Psoas muscle (tissue), 8 donors: ENCODE measurements around the gene PAM16. TPM values are rescaled to one million over a fixed set of nuclear protein-coding genes. Genes with fewer than 3 reads are reported as not detected.

Source experiments
- ATAC-seq, 4 donors: fragments of 200-7000 bp; cut with Tn5 transposase; one replicate each; pipeline ENCODE4 v1.9.1; 2020; ENCODE audit warnings: moderate library complexity in 3 of 4, mild to moderate bottlenecking in 2 of 4
- DNase-seq, 2 donors: peaks; one replicate each; pipeline ENCODE4 v3.0.0-alpha.2; 2020
- H3K27ac ChIP-seq: fragments of 200-600 bp; one replicate; pipeline ENCODE4 v1.8.0; 2022
- H3K27me3 ChIP-seq, 3 donors: fragments of 200-600 bp in 1 of 3; one replicate each; pipeline versions ENCODE4 v1.6.1 to v1.8.0; 2013 to 2022; ENCODE audit warnings: low read length in 2 of 3, mild to moderate bottlenecking in 2 of 3, moderate library complexity in 1 of 3; ENCODE audit not compliant: insufficient read depth in 3 of 3
- H3K36me3 ChIP-seq, 2 donors: fragments of 200-600 bp in 1 of 2; one replicate each; pipeline versions ENCODE4 v1.6.1 to v1.8.0; 2013 to 2022; ENCODE audit warnings: low read depth in 1 of 2, mild to moderate bottlenecking in 1 of 2, moderate library complexity in 1 of 2; ENCODE audit not compliant: insufficient read depth in 1 of 2
- H3K4me1 ChIP-seq: fragments of 200-600 bp; one replicate; pipeline ENCODE4 v1.8.0; 2022
- H3K4me3 ChIP-seq: fragments of 200-600 bp; one replicate; pipeline ENCODE4 v1.8.0; 2022; ENCODE audit warnings: mild to moderate bottlenecking
- H3K9me3 ChIP-seq: fragments of 200-600 bp; one replicate; pipeline ENCODE4 v1.8.0; 2022
- WGBS, 3 donors: extraction: QIAGEN DNeasy Blood & Tissue Kit; methylation state at CpG; one replicate each; pipeline versions ENCODE4 v1.1.6 to v1.1.7; 2013; 5-methylcytosine and 5-hydroxymethylcytosine counted together
- intact Hi-C, 2 donors: fragments of 100-400 bp; cut with DNase I; formaldehyde crosslinking; loops; one replicate each; pipeline versions ENCODE4 v1.11.0 to v1.14.2; 2022
- polyA plus RNA-seq, 3 donors: library from polyadenylated mRNA; stranded (reverse); fragments of 200-250 nt; gene quantifications; one replicate each; pipeline ENCODE4 v1.2.3, GENCODE V29; 2013
- total RNA-seq, 4 donors: library from RNA; stranded (reverse); fragmentation: NEBNext Ultra II Directional in 2 of 4; extraction: Animal tissue kit (Norgen Biotek cat#: 25700) in 2 of 4; gene quantifications; one replicate each; pipeline versions ENCODE4 v1.2.1 to v1.2.4, GENCODE V29; 2021 to 2023
- TF ChIP-seq, protein P1 (sequence below): fragments of 200-600 bp; IDR thresholded peaks from one replicate; pipeline ENCODE4 v1.8.0; 2022; ENCODE audit warnings: antibody characterized with exemption
- donor health status: healthy with polysubstance abuse.
- donor health status: DM: no; HTN: no; CAD: no; lungs with moderate emphysema.
- donor health status: Bipolar disorder and iron deficiency.
- donor health status: healthy.
- donor health status: DM: yes; HTN: yes; CAD: no.
- donor health status: DM: no; HTN: no; CAD: no.
- donor health status: DM: no; HTN: no; CAD: no.
- donor health status: DM: yes; HTN: yes; CAD: no.

The PAM16 gene
- total and polyA plus RNA-seq, 7 donors: 60.5 to 163 (median 84.2) TPM

- intact Hi-C loops: no loop called here
- H3K36me3 ChIP-seq: peaks cover 0 to 6% of the 10 kb centered on the region in 2 donors
- H3K27me3 ChIP-seq: no peaks in the 10 kb centered on the region
- no peak overlapping the region for H3K4me3 ChIP-seq
- H3K4me1 ChIP-seq: peaks cover 7% of the 10 kb centered on the region
- 91 to 93% (median 92%) methylated on average over 20 of the region's 20 CpGs for WGBS, 3 donors
- DNase-seq: no peak
- ATAC-seq: no peak
- no peaks in the 10 kb centered on the region for H3K9me3 ChIP-seq
- TF ChIP-seq, protein P1, sequence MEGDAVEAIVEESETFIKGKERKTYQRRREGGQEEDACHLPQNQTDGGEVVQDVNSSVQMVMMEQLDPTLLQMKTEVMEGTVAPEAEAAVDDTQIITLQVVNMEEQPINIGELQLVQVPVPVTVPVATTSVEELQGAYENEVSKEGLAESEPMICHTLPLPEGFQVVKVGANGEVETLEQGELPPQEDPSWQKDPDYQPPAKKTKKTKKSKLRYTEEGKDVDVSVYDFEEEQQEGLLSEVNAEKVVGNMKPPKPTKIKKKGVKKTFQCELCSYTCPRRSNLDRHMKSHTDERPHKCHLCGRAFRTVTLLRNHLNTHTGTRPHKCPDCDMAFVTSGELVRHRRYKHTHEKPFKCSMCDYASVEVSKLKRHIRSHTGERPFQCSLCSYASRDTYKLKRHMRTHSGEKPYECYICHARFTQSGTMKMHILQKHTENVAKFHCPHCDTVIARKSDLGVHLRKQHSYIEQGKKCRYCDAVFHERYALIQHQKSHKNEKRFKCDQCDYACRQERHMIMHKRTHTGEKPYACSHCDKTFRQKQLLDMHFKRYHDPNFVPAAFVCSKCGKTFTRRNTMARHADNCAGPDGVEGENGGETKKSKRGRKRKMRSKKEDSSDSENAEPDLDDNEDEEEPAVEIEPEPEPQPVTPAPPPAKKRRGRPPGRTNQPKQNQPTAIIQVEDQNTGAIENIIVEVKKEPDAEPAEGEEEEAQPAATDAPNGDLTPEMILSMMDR: no peak
- no peak overlapping the region for H3K27ac ChIP-seq
Measured at GRCh38 chr16:4354512-4355409, 3.6 kb upstream of the PAM16 start.

DNA sequence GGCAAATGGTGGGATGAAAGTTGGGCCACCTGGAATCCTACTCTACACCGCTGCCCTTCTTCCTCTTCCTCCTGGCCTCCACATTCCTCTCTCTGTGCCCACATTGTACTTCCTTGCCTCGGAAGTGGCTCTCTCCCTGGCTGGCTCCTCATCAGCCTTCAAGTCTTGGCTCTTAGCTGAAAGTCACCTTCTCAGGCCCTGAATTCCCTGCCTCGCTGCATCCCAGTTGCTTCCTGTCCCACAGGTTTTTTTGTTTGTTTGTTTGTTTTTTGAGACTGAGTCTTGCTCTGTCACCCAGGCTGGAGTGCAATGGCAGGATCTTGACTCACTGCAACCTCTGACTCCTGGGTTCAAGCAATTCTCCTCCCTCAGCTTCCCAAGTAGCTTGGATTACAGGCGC lies 2.6 kb upstream of the PAM16 start:
- no peak for ATAC-seq
- H3K9me3 ChIP-seq: no peaks in the 10 kb centered on the region
- DNase-seq: no peak
- peaks cover 12% of the 10 kb centered on the region for H3K4me1 ChIP-seq
- intact Hi-C loops: no loop called here
- TF ChIP-seq, protein P1: no peak
- H3K36me3 ChIP-seq: peaks cover 0 to 9% of the 10 kb centered on the region in 2 donors
- H3K4me3 ChIP-seq: no peak overlapping the region
- H3K27me3 ChIP-seq: no peaks in the 10 kb centered on the region
- H3K27ac ChIP-seq: no peak overlapping the region
- WGBS, 3 donors: 82 to 90% (median 85%) methylated on average over 4 of the region's 4 CpGs

DNA sequence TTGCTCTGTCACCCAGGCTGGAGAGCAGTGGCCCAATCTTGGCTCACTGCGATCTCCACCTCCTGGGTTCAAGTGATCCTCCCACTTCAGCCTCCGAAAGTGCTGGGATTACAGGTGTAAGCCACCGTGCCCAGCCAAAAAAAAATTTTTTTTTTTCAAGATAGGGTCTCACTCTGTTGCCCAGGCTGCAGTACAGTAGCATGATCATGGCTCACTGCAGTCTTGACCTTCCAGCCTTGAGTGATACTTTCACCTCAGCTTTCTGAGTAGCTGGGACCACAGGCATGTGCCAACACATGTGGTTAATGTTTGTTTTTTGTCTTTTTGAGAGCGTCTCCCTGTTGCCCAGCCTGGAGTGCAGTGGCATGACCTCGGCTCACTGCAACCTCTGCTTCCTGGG lies 1.7 kb upstream of the PAM16 start:
- Histone ChIP-seq H3K27ac (no peak overlapping the region), H3K4me3 (no peak overlapping the region), H3K4me1 (peaks cover 14% of the 10 kb centered on the region), H3K36me3 (peaks cover 0 to 9% of the 10 kb centered on the region in 2 donors), H3K27me3 (no peaks in the 10 kb centered on the region), H3K9me3 (no peaks in the 10 kb centered on the region)
- TF ChIP-seq, protein P1: no peak
- WGBS, 3 donors: 88 to 94% (median 90%) methylated on average over 5 of the region's 5 CpGs
- intact Hi-C loops: no loop called here
- no peak for DNase-seq
- ATAC-seq: no peak

GRCh38 chr16:4351880-4352279 lies 759 bp upstream of the PAM16 start:
- intact Hi-C loops: no loop called here

More at GRCh38 chr16:4351880-4352279, 759 bp upstream of the PAM16 start:
- TF ChIP-seq, protein P1: no peak
- Histone ChIP-seq H3K36me3 (peaks cover 0 to 9% of the 10 kb centered on the region in 2 donors), H3K4me1 (peaks cover 24% of the 10 kb centered on the region), H3K4me3 (no peak overlapping the region), H3K27me3 (no peaks in the 10 kb centered on the region), H3K9me3 (no peaks in the 10 kb centered on the region), H3K27ac (no peak overlapping the region)
- DNase-seq (no peak), ATAC-seq (no peak)
- 72 to 79% (median 72%) methylated on average over 7 of the region's 7 CpGs for WGBS, 3 donors
